HG03520 (cell line): ENCODE data around the gene CCDC81.

Experiments used
- ATAC-seq: cut with Tn5 transposase; IDR thresholded peaks from one replicate; pipeline ENCODE4 v1.9.1; 2021; ENCODE audit warnings: mild to moderate bottlenecking, moderate library complexity; ENCODE audit not compliant: unreplicated experiment

Gene CCDC81

DNA sequence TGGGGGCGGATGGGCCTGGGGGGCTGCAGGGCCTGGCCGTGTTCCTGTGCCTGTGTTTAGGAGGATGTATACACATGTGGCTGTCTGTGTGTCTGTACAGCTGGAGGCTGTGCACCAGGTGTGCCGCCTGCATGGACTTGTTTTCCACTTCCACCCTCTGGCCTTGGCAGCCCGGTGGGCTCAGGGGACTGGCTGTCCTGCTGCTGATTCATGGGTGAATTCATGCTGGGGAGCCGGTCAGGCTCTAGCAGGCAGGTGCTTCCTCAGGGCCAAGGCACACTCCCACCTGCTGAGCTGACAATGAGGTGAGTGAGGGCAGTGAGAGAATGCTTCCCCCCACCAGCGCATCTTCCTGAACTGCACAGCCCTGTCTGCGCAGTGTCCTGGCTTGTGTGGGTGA lies 88.4 kb downstream of the CCDC81 start:
- ATAC-seq, result no peak

DNA sequence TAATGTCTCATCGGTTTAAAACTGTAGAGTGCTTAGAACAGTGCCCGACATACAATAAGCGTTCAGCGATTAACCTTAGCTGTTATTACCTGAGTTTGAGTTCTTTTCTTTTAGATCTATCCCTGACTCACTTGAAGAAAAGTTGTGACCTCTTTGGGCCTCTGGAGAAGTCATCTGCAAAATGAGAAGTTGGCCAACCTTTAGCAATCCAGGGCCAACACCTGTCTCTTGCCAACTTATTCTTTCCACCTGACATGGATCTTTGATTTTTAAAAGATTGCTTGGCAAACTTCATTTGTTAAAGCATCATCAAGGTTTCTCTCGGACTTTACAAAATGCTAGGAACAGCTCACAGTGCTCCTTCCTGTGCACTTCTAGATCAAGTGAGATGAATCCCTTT lies 89.3 kb downstream of the CCDC81 start:
- no peak for ATAC-seq

DNA sequence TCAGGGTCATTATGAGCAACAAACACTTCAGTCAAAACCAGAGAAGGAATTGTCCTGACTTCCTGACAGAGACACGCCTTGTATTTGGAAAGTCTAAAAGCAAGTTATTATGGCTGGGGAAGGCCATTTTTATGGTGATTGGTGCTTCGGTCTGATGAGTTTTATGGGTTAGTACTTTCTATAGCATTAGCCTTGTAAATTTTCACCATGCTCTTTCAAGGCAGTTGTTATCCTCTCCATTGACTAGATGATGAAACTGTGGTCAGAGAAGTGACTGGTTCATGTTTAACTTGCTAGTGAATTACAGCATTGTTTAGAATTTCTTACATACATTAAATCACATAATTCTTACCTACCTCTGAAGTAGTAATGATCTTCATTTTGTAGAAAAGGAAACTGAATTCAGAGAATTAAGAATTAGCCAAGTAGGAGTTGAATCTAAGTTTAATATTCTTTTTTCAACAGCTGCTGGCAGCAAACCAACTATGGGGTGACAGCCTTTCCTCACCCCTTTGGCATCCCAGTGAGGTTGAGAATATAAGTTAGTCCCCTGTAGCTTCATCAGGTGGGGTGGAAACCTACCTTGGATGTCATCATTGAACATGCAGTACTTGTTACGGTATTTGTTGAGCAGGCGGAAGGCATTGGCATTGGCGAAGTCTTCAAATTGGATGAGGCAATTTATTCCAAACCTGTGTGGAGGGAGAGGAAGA lies 90.0 kb downstream of the CCDC81 start:
- no peak for ATAC-seq

DNA sequence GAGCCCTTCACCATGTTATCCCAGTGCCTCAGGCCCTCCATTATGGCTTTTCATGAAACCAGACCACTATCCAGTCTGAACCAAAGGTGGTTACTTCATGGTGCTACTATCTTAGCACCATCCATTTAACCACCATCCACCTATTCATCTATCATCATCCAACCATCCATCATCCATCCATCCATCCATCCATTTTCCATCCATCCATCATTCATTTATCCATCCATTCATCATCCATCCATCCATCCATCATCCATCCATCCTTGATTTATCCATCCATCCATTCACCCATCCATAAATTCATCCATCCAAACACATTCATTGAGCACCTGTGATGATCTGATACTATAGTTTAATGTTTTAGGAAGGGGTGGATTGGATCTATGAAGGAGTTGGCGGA lies 93.5 kb downstream of the CCDC81 start:
- ATAC-seq, result no peak

DNA sequence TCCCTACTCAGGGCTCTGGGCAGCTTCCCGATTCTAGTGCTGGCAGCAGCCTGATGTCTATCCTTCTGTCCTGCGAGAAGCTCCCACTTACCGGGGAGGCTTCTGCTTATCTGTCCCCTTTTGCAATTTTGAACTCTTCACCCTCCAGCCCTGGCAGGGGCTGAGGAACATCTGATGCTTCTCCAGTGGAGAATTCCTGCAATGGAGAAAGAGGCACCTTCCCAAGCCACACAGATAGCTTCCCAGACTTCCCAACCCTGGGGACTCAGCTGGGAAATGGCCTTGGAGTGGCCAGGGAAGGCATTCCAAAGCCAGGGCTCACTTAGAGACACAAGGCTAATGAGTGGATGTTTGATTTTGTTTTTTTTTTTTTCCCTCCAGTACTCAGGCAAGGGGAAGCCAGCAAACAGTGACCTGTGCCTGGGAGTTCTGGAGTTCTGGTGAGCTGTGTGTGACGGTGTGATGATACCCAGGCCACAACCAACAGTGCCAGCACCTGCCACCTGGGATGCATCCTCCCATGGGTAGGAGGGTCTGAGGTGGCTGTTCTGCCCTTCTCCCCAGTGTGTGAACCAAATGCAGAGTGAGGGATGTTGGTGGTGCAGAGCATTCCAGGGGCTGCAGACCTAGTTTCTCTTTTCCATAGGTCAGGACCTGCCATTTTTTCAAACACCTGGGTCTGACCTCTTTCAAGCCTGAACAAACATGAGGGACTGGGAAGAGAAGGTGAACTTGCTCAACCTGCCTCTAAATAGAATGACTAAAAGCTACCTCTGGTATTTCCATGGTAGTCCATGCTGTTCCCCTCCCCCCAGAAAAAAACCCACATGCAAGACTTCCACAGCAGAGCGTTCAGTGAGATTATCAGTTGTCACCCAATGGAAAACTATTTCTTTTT lies 95.1 kb downstream of the CCDC81 start:
- ATAC-seq, result no peak
